HL-60 (cell line): ENCODE data around the gene TMEM38A.

Experiments used
- CTCF ChIP-seq: IDR thresholded peaks from one replicate; pipeline ENCODE4 v1.5.1; 2011; ENCODE audit warnings: low read length, control low read depth, inconsistent platforms; ENCODE audit not compliant: insufficient read depth
- POLR2AphosphoS5 ChIP-seq: IDR thresholded peaks from 2 replicates; pipeline ENCODE4 v1.6.1; 2012; ENCODE audit warnings: low read depth
- SPI1 ChIP-seq: IDR thresholded peaks from 2 replicates; pipeline ENCODE4 v1.6.1; 2012; ENCODE audit warnings: low read depth, mild to moderate bottlenecking, borderline replicate concordance
- TF ChIP-seq, protein P1 (sequence below): IDR thresholded peaks from 2 replicates; pipeline ENCODE4 v1.6.1; 2012; ENCODE audit warnings: low read depth; ENCODE audit not compliant: insufficient replicate concordance

GRCh38 chr19:16698914-16699313, 38.0 kb downstream of the TMEM38A start:
- TF ChIP-seq CTCF (no peak), POLR2AphosphoS5 (no peak), SPI1 (no peak)
- TF ChIP-seq, protein P1, sequence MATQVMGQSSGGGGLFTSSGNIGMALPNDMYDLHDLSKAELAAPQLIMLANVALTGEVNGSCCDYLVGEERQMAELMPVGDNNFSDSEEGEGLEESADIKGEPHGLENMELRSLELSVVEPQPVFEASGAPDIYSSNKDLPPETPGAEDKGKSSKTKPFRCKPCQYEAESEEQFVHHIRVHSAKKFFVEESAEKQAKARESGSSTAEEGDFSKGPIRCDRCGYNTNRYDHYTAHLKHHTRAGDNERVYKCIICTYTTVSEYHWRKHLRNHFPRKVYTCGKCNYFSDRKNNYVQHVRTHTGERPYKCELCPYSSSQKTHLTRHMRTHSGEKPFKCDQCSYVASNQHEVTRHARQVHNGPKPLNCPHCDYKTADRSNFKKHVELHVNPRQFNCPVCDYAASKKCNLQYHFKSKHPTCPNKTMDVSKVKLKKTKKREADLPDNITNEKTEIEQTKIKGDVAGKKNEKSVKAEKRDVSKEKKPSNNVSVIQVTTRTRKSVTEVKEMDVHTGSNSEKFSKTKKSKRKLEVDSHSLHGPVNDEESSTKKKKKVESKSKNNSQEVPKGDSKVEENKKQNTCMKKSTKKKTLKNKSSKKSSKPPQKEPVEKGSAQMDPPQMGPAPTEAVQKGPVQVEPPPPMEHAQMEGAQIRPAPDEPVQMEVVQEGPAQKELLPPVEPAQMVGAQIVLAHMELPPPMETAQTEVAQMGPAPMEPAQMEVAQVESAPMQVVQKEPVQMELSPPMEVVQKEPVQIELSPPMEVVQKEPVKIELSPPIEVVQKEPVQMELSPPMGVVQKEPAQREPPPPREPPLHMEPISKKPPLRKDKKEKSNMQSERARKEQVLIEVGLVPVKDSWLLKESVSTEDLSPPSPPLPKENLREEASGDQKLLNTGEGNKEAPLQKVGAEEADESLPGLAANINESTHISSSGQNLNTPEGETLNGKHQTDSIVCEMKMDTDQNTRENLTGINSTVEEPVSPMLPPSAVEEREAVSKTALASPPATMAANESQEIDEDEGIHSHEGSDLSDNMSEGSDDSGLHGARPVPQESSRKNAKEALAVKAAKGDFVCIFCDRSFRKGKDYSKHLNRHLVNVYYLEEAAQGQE, result no peak
